ENCODE data around the gene P3H4.

P3H4 gene

GRCh38 chr17:41760878-41761277 is 50.9 kb downstream of the P3H4 start:
- TF ChIP-seq PAX5 (IDR thresholded peaks at IDR 0.05; ENCODE audit: insufficient read depth, low read length, severe bottlenecking) (no peak), TAF1 (IDR thresholded peaks at IDR 0.05; ENCODE audit: low read depth, low read length) (no peak), POLR2A (IDR thresholded peaks at IDR 0.05; ENCODE audit: low read depth, low read length) (no peak), SPI1 (IDR thresholded peaks at IDR 0.05; ENCODE audit: low read depth, low read length) (0 out of 2 replicates have a peak, but pooled peaks have one; percentile 6), POLR2AphosphoS5 (IDR thresholded peaks at IDR 0.05; ENCODE audit: low read depth, low read length) (no peak), POU2F2 (IDR thresholded peaks at IDR 0.05; ENCODE audit: low read depth, low read length) (no peak)
- DNase-seq (ENCODE audit: insufficient read length, low spot score) (no peak), FAIRE-seq (no peak)

DNA sequence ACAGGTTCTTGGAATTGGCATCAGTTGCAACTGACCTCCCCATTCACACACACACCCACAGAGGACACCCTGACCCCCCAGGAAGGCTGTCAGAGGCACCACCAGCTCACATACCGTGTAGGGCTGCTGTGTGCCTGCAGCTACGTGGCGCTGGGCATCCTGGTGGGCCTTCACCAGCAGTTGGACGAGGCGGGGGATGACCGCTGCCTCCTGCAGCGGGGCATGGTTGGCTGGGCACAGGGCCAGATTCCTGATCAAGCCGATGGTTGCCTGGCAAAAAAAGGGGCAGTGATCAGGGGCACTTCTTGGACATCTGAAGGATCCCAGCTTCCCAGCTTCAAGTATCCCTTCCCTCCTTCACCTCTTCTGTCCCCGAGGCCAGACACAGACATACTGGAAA is 53.1 kb downstream of the P3H4 start:
- FAIRE-seq (no peak), DNase-seq (ENCODE audit: insufficient read length, low spot score) (no peak)

DNA sequence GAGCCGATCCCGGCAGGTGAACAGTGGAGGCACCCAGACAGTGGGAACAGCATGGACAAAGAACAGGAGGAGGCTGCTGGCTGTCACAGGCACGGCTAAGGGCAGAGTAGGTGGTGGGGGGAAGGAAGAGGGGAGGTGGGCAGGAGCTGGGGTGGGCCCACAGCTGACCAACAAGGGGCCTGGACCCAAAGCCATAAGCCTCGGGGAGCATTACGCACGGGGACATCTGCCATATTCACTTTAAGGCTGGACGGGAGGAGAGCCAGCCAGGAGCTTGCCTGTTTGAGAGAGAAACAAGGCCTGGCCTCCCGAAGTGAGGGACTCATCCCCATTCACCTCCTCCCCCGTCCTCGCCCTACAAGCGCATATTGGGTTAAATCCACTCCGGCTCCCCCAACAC is 57.7 kb downstream of the P3H4 start:
- TF ChIP-seq TAF1 (IDR thresholded peaks at IDR 0.05; ENCODE audit: low read depth, low read length) (no peak), SPI1 (IDR thresholded peaks at IDR 0.05; ENCODE audit: low read depth, low read length) (no peak), POLR2A (IDR thresholded peaks at IDR 0.05; ENCODE audit: low read depth, low read length) (no peak), PAX5 (IDR thresholded peaks at IDR 0.05; ENCODE audit: insufficient read depth, low read length, severe bottlenecking) (no peak), POU2F2 (IDR thresholded peaks at IDR 0.05; ENCODE audit: low read depth, low read length) (no peak), POLR2AphosphoS5 (IDR thresholded peaks at IDR 0.05; ENCODE audit: low read depth, low read length) (no peak)
- DNase-seq (ENCODE audit: insufficient read length, low spot score) = no peak
- FAIRE-seq = no peak

More for the DNA sequence above, 53.1 kb downstream of the P3H4 start:
- TF ChIP-seq POLR2A (IDR thresholded peaks at IDR 0.05; ENCODE audit: low read depth, low read length) = no peak
- no peak for TF ChIP-seq PAX5 (IDR thresholded peaks at IDR 0.05; ENCODE audit: insufficient read depth, low read length, severe bottlenecking)
- TF ChIP-seq TAF1 (IDR thresholded peaks at IDR 0.05; ENCODE audit: low read depth, low read length) = no peak
- TF ChIP-seq POLR2AphosphoS5 (IDR thresholded peaks at IDR 0.05; ENCODE audit: low read depth, low read length) = no peak
- TF ChIP-seq SPI1 (IDR thresholded peaks at IDR 0.05; ENCODE audit: low read depth, low read length) = no peak
- no peak for TF ChIP-seq POU2F2 (IDR thresholded peaks at IDR 0.05; ENCODE audit: low read depth, low read length)

Measured in GM12891 (cell line).